Measurements from ENCODE around the gene RPUSD4. TPM values are rescaled to one million over a fixed set of nuclear protein-coding genes. Genes with fewer than 3 reads are reported as not detected.

RPUSD4 gene
- total RNA-seq = 10 to 100 TPM; 28.7 to 34.0 TPM

GRCh38 chr11:126211236-126212088, at the start of gene RPUSD4, which contains the start of gene FAM118B:
TSS of gene RPUSD4 (minus strand) at chr11:126211650. CDS start at chr11:126211638, 12 bp downstream.
TSS of gene FAM118B (plus strand) at chr11:126211782. CDS start at chr11:126235002, 23,220 bp downstream.

Other genes starting within 250 kb of the RPUSD4 start
- gene CDON, start 148.8 kb downstream of the RPUSD4 start, total RNA-seq = 1 to 10 TPM; 3.2 to 3.4 TPM
- 10 to 100 TPM; 11.0 to 13.1 TPM for gene FAM118B, start 132 bp upstream of the RPUSD4 start, total RNA-seq
- gene SRPRA, start 57.2 kb upstream of the RPUSD4 start, total RNA-seq = 100 to 1,000 TPM; 108 to 109 TPM
- 10 to 100 TPM; 31.8 to 36.3 TPM for gene FOXRED1, start 57.5 kb upstream of the RPUSD4 start, total RNA-seq
- gene TIRAP, start 71.4 kb upstream of the RPUSD4 start, total RNA-seq = 10 to 100 TPM; 16.7 to 17.3 TPM
- gene DCPS, start 92.4 kb upstream of the RPUSD4 start, total RNA-seq = 10 to 100 TPM; 28.8 to 30.0 TPM
- 1 to 10 TPM; 5.7 to 6.1 TPM for gene ST3GAL4, start 144.0 kb upstream of the RPUSD4 start, total RNA-seq